Heart right ventricle (tissue), 16 donors: ENCODE results near the gene DTL. TPM values are rescaled to one million over a fixed set of nuclear protein-coding genes. Genes with fewer than 3 reads are reported as not detected.

Source experiments
- ATAC-seq, 8 donors: fragments of 200-7000 bp; cut with Tn5 transposase; one replicate each; pipeline ENCODE4 v1.9.1; 2020; ENCODE audit warnings: mild to moderate bottlenecking in 8 of 8, moderate library complexity in 8 of 8, moderate number of reproducible peaks in 1 of 8
- DNase-seq, 2 donors: peaks; one replicate each; pipeline ENCODE4 v3.0.0-alpha.2; 2020
- H3K27ac ChIP-seq, 10 donors: fragments of 200-600 bp; sonication (generic) in 2 of 10; one replicate each; pipeline versions ENCODE4 v1.5.0 to v1.8.0; 2020 to 2022; ENCODE audit warnings: mild to moderate bottlenecking in 3 of 10
- H3K27me3 ChIP-seq, 7 donors: fragments of 200-600 bp; one replicate each; pipeline ENCODE4 v1.8.0; 2021 to 2022; ENCODE audit warnings: mild to moderate bottlenecking in 2 of 7
- H3K36me3 ChIP-seq, 9 donors: fragments of 200-600 bp; sonication (generic) in 1 of 9; one replicate each; pipeline versions ENCODE4 v1.5.0 to v1.8.0; 2020 to 2022; ENCODE audit warnings: mild to moderate bottlenecking in 2 of 9
- H3K4me1 ChIP-seq, 9 donors: fragments of 200-600 bp; sonication (generic) in 1 of 9; one replicate each; pipeline versions ENCODE4 v1.5.0 to v1.8.0; 2020 to 2022; ENCODE audit warnings: mild to moderate bottlenecking in 4 of 9
- H3K4me3 ChIP-seq, 10 donors: fragments of 200-600 bp; sonication (generic) in 2 of 10; one replicate each; pipeline versions ENCODE4 v1.5.0 to v1.8.0; 2020 to 2022; ENCODE audit warnings: mild to moderate bottlenecking in 7 of 10, moderate library complexity in 2 of 10
- H3K9me3 ChIP-seq, 11 donors: fragments of 200-600 bp in 10 of 11; sonication (generic) in 2 of 11; one replicate each; pipeline versions ENCODE4 v1.5.0 to v1.8.0; 2013 to 2022; ENCODE audit warnings: mild to moderate bottlenecking in 2 of 11, control low read depth in 1 of 11, moderate library complexity in 1 of 11
- WGBS, 2 donors: extraction: QIAGEN DNeasy Blood & Tissue Kit; methylation state at CpG; one replicate each; pipeline ENCODE4 v1.1.7; 2013; ENCODE audit warnings: inconsistent platforms in 1 of 2; 5-methylcytosine and 5-hydroxymethylcytosine counted together
- intact Hi-C, 10 donors: fragments of 100-400 bp; cut with DNase I; formaldehyde crosslinking; loops; one replicate each; pipeline versions ENCODE4 v1.11.1 to v1.14.2; 2022
- polyA plus RNA-seq, 2 donors: library from polyadenylated mRNA; stranded (reverse); fragments of 200-250 nt; gene quantifications; one replicate each; pipeline ENCODE4 v1.2.3, GENCODE V29; 2013
- total RNA-seq, 10 donors: library from RNA; stranded (reverse); fragmentation: NEBNext Ultra II Directional in 3 of 10; extraction: Animal tissue kit (Norgen Biotek cat#: 25700) in 3 of 10; gene quantifications; one replicate each; pipeline versions ENCODE4 v1.2.1 to v1.2.4, GENCODE V29; 2021 to 2023
- TF ChIP-seq, protein P1 (sequence below), 9 donors: fragments of 200-600 bp; sonication (generic) in 2 of 9; IDR thresholded peaks; one replicate each; pipeline versions ENCODE4 v1.5.0 to v1.8.0; 2021 to 2022; ENCODE audit warnings: antibody characterized with exemption in 9 of 9, mild to moderate bottlenecking in 5 of 9, moderate library complexity in 1 of 9
- donor health status: Arrhythmogenic right ventricular cardiomyopathy.
- donor health status: ischemic (EF 13 %, LVEDD 7.1; RV severe dilation, severe dysfunction).
- donor health status: healthy with polysubstance abuse.
- donor health status: DM: no; HTN: yes; CAD: no.
- donor health status: DM: no; HTN: no; CAD: no.
- donor health status: ischemic (EF 25% LVEDD 6.9; RV normal size, moderate dysfunction).
- donor health status: ischemic (EF 25% LVEDD 5.7; RV mildly dilated, moderate dysfunction).
- donor health status: healthy.
- donor health status: DM: yes; HTN: yes; CAD: no.
- donor health status: Ischemic cardiomyopathy.
- donor health status: ischemic (EF 35%, LVEDD 5.7; RV mildly dilated, moderate dysfunction).
- donor health status: nonischemic (EF 11% LVEDD 7.7; RV severe dilation, severe dysfunction).
- donor health status: DM: yes; HTN: yes; CAD: no.
- donor health status: PGD.
- donor health status: ischemic (EF 29% LVEDD 5.4; RV normal size, mild dysfunction).
- donor health status: nonischemic (EF 23%, LVEDD 6.1; RV moderate dilation, normal function).

DTL gene
- total and polyA plus RNA-seq, 12 donors, result 0.07 to 3.0 (median 0.58) TPM

DNA sequence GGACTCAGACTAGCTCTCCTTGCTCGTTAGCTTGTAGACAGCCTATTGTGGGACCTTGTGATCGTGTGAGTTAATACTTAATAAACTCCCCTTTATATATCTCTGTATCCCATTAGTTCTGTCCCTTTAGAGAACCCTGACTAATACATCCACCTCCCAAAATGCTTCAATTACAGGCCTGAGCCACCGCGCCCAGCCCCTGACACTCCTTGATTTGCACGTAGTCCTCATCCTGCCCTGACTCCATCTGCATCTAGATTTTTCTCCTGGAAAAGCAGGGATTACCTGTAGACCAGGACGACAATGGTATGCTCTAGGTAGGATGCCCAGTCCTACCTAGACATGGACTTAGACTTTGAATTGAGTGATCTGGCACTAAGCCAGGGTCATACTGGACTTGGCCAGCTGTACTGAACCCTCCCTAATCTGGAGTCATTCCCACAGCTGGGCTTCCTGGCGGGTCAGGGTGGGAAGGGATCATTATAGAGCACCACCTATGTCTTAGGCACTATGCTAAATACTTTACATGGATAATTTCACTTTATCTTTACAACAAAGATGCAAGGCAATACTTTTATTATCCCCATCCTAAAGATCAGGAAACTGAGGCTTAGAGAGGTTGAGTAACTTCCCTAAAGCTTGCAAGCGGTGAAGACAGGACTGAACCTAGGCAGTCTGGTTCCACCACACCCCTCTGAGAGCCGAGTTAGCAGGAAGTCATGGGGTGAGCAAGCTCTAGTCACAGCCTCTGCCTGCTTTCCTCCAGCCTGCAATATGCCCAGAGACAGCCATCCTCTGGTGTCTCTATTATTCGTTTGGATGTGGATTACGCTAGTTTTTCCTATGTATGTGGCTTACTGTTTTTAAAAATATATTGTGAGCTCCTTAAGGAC is 89.4 kb downstream of the DTL start:
- TF ChIP-seq, protein P1, sequence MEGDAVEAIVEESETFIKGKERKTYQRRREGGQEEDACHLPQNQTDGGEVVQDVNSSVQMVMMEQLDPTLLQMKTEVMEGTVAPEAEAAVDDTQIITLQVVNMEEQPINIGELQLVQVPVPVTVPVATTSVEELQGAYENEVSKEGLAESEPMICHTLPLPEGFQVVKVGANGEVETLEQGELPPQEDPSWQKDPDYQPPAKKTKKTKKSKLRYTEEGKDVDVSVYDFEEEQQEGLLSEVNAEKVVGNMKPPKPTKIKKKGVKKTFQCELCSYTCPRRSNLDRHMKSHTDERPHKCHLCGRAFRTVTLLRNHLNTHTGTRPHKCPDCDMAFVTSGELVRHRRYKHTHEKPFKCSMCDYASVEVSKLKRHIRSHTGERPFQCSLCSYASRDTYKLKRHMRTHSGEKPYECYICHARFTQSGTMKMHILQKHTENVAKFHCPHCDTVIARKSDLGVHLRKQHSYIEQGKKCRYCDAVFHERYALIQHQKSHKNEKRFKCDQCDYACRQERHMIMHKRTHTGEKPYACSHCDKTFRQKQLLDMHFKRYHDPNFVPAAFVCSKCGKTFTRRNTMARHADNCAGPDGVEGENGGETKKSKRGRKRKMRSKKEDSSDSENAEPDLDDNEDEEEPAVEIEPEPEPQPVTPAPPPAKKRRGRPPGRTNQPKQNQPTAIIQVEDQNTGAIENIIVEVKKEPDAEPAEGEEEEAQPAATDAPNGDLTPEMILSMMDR (IDR thresholded peaks at IDR 0.05), result no peak
- H3K36me3 ChIP-seq, result no peaks in the 10 kb centered on the region

DNA sequence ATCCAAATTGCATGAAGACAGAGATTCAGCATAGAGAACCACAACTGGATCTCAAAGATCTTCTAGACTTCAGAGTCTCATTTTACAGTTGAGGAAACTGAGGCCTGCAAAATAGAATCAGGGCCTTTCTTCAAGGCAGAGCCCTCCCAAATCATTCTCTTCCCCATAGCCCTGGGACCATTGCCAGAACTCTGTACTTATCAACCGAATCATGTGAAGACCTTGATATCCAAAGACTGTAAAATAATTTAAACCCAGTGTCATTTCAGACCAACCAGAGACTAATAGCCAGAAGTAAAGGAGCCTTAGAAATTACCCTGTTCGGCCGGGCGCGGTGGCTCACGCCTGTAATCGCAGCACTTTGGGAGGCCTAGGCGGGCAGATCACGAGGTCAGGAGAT is 90.1 kb downstream of the DTL start:
- peak overlapping the region in 1 of 10 donors; percentile 31 for H3K27ac ChIP-seq
- H3K36me3 ChIP-seq, result no peaks in the 10 kb centered on the region
- H3K4me1 ChIP-seq, result peaks cover 0 to 15% (median 11%) of the 10 kb centered on the region in 9 donors
- H3K4me3 ChIP-seq, result no peak overlapping the region
- no peak for ATAC-seq
- TF ChIP-seq, protein P1 (IDR thresholded peaks at IDR 0.05), result no peak
- WGBS, 2 donors, result 92% methylated on average over 9 of the region's 9 CpGs
- intact Hi-C loops, result no loop called here
- no peaks in the 10 kb centered on the region for H3K9me3 ChIP-seq
- DNase-seq, result no peak
- no peaks in the 10 kb centered on the region for H3K27me3 ChIP-seq

More for the DNA sequence above, 89.4 kb downstream of the DTL start:
- 76 to 80% methylated on average over 11 of the region's 11 CpGs for WGBS, 2 donors
- no peaks in the 10 kb centered on the region for H3K9me3 ChIP-seq
- H3K27me3 ChIP-seq, result no peaks in the 10 kb centered on the region
- ATAC-seq, result peak in 7 of 8 donors; percentile 46 to 75 (median 62)
- peaks cover 0 to 17% (median 11%) of the 10 kb centered on the region in 9 donors for H3K4me1 ChIP-seq
- peak overlapping the region in 1 of 10 donors; percentile 31 for H3K27ac ChIP-seq
- peak in 1 of 2 donors; percentile 14 for DNase-seq
- H3K4me3 ChIP-seq, result no peak overlapping the region
- intact Hi-C loops, result no loop called here

DNA sequence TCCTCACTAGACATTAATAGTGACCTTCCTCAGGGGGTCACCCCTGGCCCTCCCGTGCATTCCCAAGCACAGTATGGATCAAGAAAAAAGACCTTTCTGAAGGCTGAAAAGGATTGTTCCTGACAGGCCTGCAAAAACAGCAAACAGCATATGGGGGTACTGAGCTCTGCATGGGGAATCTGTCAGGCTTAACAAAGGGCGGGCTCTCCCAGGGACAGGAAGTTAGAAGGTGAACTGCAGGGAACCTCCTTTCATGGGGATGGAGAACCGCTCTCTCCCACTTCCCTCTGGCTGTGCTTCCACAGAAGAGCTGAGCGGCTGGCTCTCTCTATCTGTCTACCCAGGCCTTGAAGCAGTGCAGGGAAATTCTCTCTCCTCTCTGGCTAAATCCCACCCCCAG is 91.7 kb downstream of the DTL start:
- Histone ChIP-seq H3K27me3 (no peaks in the 10 kb centered on the region), H3K4me3 (no peak overlapping the region), H3K9me3 (no peaks in the 10 kb centered on the region), H3K27ac (no peak overlapping the region), H3K4me1 (peaks cover 0 to 15% (median 11%) of the 10 kb centered on the region in 9 donors), H3K36me3 (no peaks in the 10 kb centered on the region)
- ATAC-seq, result no peak
- 76 to 77% methylated on average over 4 of the region's 4 CpGs for WGBS, 2 donors
- no peak for DNase-seq
- intact Hi-C loops, result no loop called here
- TF ChIP-seq, protein P1 (IDR thresholded peaks at IDR 0.05), result no peak

DNA sequence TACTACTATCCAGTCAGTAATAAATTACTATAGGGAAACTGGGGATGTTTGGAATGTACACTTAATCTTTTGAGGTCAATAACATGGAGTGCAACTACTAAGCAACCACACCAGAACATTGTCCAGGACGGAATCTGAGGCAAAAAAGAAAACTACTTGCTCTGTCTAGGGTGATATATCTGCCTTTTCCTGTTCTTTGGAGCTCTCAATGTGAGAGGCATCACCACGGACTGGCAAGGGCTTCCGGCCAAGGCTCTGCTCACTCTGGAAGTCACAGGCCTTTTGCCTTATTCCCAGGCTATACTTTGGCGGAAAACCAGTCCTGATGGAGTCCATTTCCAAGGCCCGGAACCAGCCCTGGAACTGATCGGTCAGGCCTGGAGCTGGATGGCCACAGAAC is 94.2 kb downstream of the DTL start:
- Histone ChIP-seq H3K27me3 (no peaks in the 10 kb centered on the region), H3K4me3 (no peak overlapping the region), H3K4me1 (peaks cover 0 to 11% (median 10%) of the 10 kb centered on the region in 9 donors), H3K36me3 (no peaks in the 10 kb centered on the region), H3K27ac (no peak overlapping the region), H3K9me3 (peaks cover 0 to 2% (median 0%) of the 10 kb centered on the region in 11 donors)
- WGBS, 2 donors, result 96 to 99% methylated on average over 6 of the region's 6 CpGs
- TF ChIP-seq, protein P1 (IDR thresholded peaks at IDR 0.05), result no peak
- no peak for DNase-seq
- ATAC-seq, result no peak
- intact Hi-C loops, result no loop called here
